HUES64 (cell line): ENCODE measurements around the gene TRIP13. TPM values are rescaled to one million over a fixed set of nuclear protein-coding genes. Genes with fewer than 3 reads are reported as not detected.
"Not testable (repeated sequence)": the region's sequence is repeated elsewhere in the genome, so short reads cannot be mapped to it uniquely, and the experiment has no call there.

Experiments used
- H3K27ac ChIP-seq: 2 replicates; pipeline ENCODE4 v1.7.0; 2013; ENCODE audit warnings: low read depth, low read length, inconsistent platforms
- H3K27me3 ChIP-seq: 2 replicates; pipeline ENCODE4 v1.6.1; 2013; ENCODE audit warnings: mild to moderate bottlenecking, low read length; ENCODE audit not compliant: insufficient read depth
- H3K36me3 ChIP-seq: 2 replicates; pipeline ENCODE4 v1.6.1; 2013; ENCODE audit warnings: mild to moderate bottlenecking, low read length; ENCODE audit not compliant: insufficient read depth
- H3K4me1 ChIP-seq: 2 replicates; pipeline ENCODE4 v1.6.1; 2013; ENCODE audit warnings: mild to moderate bottlenecking, low read length, moderate library complexity; ENCODE audit not compliant: insufficient read depth
- H3K4me3 ChIP-seq: 2 replicates; pipeline ENCODE4 v1.5.1; 2013; ENCODE audit warnings: mild to moderate bottlenecking, low read length, moderate library complexity
- H3K9ac ChIP-seq: 2 replicates; pipeline ENCODE4 v1.6.1; 2013; ENCODE audit warnings: mild to moderate bottlenecking, low read depth, low read length
- H3K9me3 ChIP-seq: 2 replicates; pipeline ENCODE4 v1.6.1; 2013; ENCODE audit warnings: low read depth, low read length; ENCODE audit not compliant: insufficient read depth
- WGBS: fragments of 150-250, 120-280 bp; methylation state at CpG from one replicate; pipeline ENCODE4 v1.1.7; 2013; ENCODE audit warnings: missing lambda C conversion rate; 5-methylcytosine and 5-hydroxymethylcytosine counted together
- polyA plus RNA-seq, 2 experiments: library from polyadenylated mRNA; stranded (reverse); fragments of 50-300 nt; gene quantifications; one replicate each; pipeline ENCODE4 v1.2.3, GENCODE V29; 2013

Gene TRIP13, protein sequence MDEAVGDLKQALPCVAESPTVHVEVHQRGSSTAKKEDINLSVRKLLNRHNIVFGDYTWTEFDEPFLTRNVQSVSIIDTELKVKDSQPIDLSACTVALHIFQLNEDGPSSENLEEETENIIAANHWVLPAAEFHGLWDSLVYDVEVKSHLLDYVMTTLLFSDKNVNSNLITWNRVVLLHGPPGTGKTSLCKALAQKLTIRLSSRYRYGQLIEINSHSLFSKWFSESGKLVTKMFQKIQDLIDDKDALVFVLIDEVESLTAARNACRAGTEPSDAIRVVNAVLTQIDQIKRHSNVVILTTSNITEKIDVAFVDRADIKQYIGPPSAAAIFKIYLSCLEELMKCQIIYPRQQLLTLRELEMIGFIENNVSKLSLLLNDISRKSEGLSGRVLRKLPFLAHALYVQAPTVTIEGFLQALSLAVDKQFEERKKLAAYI
- 40.2 TPM for polyA plus RNA-seq (2013, experiment 1 of 2)
- polyA plus RNA-seq (2013, experiment 2 of 2), result 35.9 TPM

GRCh38 chr5:892394-893136 lies at the start of gene TRIP13, which contains the start of gene BRD9:
TRIP13 (plus strand) TSS chr5:892884; CDS start chr5:892999, 115 bp downstream.
BRD9 (minus strand) TSS chr5:892801; CDS start chr5:892657, 144 bp downstream.
- H3K36me3 ChIP-seq, result peaks cover 74% of the 10 kb centered on the region
- under 1% methylated on average over 91 of the region's 91 CpGs for WGBS

GRCh38 chr5:843371-843770 lies 49.3 kb upstream of the TRIP13 start:
- 93% methylated on average over 14 of the region's 26 CpGs for WGBS
- not testable (repeated sequence) for H3K9me3 ChIP-seq, H3K9ac ChIP-seq

More at GRCh38 chr5:892394-893136, at the start of gene TRIP13, which contains the start of gene BRD9:
- H3K4me3 ChIP-seq, result peak within 1 kb of the TSS; percentile 84
- H3K4me1 ChIP-seq, result peaks cover 10% of the 10 kb centered on the region; the same call in 1 of the 2 replicates
- H3K9ac ChIP-seq, result peak within 1 kb of the TSS; percentile 97
- H3K27me3 ChIP-seq, result no peaks in the 10 kb centered on the region
- no peaks in the 10 kb centered on the region for H3K9me3 ChIP-seq
- peak within 1 kb of the TSS; percentile 92 for H3K27ac ChIP-seq

DNA sequence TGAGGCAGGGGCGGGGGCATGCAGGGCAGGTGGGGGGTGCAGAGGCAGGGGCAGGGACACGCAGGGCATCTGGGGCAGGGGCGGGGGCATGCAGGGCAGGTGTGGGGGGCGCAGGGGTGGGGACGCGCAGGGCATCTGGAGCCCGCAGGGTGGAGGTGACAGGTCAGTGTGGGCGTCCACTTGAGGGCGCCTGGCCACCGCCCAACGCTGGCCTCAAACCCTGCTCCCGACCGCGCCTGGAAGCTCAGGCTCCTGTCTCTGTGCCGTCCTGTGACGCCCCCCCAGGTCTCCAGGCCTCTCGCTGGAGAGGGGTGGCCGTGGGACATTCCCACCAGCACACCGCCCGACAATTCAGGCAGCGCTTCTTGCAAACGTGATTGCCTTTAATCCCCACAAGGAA lies 48.8 kb upstream of the TRIP13 start:
- not testable (repeated sequence) for H3K36me3 ChIP-seq, H3K9me3 ChIP-seq, H3K4me1 ChIP-seq, H3K27ac ChIP-seq, H3K4me3 ChIP-seq, H3K27me3 ChIP-seq, H3K9ac ChIP-seq
- 92% methylated on average over 22 of the region's 22 CpGs for WGBS

More at GRCh38 chr5:843371-843770, 49.3 kb upstream of the TRIP13 start:
- H3K27ac ChIP-seq, H3K27me3 ChIP-seq, H3K36me3 ChIP-seq, H3K4me3 ChIP-seq, H3K4me1 ChIP-seq: not testable (repeated sequence)

GRCh38 chr5:844426-844825 lies 48.3 kb upstream of the TRIP13 start:
- H3K4me1 ChIP-seq, H3K9ac ChIP-seq, H3K27me3 ChIP-seq, H3K27ac ChIP-seq, H3K36me3 ChIP-seq, H3K9me3 ChIP-seq, H3K4me3 ChIP-seq: not testable (repeated sequence)
- WGBS, result 97% methylated on average over 14 of the region's 16 CpGs

DNA sequence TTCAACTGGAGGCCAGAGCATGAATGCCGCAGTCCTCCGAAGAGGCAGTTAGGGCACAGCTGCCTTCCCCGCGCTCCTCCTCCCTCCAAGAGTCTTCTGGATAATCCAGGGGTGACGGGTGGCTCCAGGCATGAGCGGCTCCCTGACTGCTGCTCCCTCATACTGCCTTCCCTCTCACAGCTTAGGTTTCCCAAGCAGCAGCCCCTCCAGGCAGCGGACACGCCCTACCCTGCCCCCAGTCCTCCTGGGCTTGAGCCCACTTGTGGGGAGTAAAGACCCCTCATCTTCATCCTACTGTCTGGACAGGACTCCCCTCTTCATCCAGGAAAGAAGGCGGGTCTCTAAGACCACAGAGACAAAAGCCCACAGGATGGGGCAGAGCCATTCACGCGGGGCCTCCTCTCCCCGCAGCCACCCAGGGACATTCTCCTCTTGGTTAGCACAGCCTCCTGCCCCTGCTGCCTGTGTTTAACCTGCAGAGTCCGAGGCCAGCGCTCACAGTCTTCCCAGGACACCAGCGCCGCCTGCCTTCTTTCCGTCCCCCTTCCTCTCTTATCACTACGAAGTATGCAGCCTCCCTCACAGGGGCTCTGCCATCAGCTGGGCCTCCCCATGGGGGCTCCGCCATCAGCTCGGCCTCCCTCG lies 47.5 kb upstream of the TRIP13 start:
- H3K9ac ChIP-seq, H3K4me3 ChIP-seq, H3K36me3 ChIP-seq, H3K9me3 ChIP-seq, H3K4me1 ChIP-seq, H3K27ac ChIP-seq, H3K27me3 ChIP-seq: not testable (repeated sequence)
- WGBS, result 84% methylated on average over 12 of the region's 21 CpGs

- H3K4me3 ChIP-seq, H3K27me3 ChIP-seq, H3K9me3 ChIP-seq, H3K9ac ChIP-seq, H3K4me1 ChIP-seq, H3K36me3 ChIP-seq, H3K27ac ChIP-seq: not testable (repeated sequence)
- WGBS, result 93% methylated on average over 21 of the region's 35 CpGs
Observed at GRCh38 chr5:845676-846601, 46.7 kb upstream of the TRIP13 start.

DNA sequence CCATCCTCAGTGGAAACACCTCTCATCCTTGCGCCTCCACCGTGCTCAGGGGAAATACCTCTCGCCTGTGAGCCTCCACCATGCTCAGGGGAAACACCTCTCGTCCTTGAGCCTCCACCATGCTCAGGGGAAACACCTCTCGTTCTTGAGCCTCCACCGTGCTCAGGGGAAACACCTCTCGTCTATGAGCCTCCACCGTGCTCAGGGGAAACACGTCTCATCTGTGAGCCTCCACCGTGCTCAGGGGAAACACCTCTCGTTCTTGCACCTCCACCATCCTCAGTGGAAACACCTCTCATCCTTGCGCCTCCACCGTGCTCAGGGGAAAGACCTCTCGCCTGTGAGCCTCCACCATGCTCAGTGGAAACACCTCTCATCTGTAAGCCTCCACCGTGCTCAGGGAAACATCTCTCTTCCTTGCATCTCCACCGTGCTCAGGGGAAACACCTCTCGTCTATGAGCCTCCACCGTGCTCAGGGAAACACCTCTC lies 46.0 kb upstream of the TRIP13 start:
- WGBS, result 90% methylated on average over 18 of the region's 18 CpGs

GRCh38 chr5:847212-847611 lies 45.5 kb upstream of the TRIP13 start:
- H3K27me3 ChIP-seq, H3K4me1 ChIP-seq, H3K9me3 ChIP-seq, H3K9ac ChIP-seq, H3K4me3 ChIP-seq, H3K36me3 ChIP-seq, H3K27ac ChIP-seq: not testable (repeated sequence)
- 94% methylated on average over 3 of the region's 18 CpGs for WGBS

More for the DNA sequence above, 46.0 kb upstream of the TRIP13 start:
- H3K27ac ChIP-seq, H3K9me3 ChIP-seq, H3K4me1 ChIP-seq, H3K4me3 ChIP-seq, H3K36me3 ChIP-seq, H3K27me3 ChIP-seq, H3K9ac ChIP-seq: not testable (repeated sequence)

DNA sequence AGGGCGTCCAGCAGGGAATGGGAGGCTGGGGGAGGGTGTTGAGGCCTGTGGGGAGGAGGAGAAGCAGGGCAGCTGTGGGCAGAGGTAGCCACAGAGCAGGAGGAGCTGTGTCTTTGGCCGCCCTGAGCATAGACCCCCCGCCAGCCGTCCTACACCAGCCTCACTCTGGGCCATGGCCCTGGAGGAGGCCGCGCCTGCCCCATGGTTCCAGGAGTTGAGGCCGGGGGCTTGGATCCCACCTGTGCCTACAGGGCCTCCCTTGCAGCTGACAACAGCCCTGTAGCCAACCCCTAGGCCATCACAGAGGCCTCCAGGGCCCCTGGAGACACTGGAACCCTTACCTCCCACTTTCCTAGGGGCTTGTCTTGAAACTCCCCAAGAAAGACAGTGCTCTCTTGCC lies 44.9 kb upstream of the TRIP13 start:
- H3K9ac ChIP-seq, H3K27ac ChIP-seq, H3K27me3 ChIP-seq, H3K9me3 ChIP-seq, H3K4me3 ChIP-seq, H3K4me1 ChIP-seq, H3K36me3 ChIP-seq: not testable (repeated sequence)
- WGBS, result 97% methylated on average over 6 of the region's 7 CpGs

DNA sequence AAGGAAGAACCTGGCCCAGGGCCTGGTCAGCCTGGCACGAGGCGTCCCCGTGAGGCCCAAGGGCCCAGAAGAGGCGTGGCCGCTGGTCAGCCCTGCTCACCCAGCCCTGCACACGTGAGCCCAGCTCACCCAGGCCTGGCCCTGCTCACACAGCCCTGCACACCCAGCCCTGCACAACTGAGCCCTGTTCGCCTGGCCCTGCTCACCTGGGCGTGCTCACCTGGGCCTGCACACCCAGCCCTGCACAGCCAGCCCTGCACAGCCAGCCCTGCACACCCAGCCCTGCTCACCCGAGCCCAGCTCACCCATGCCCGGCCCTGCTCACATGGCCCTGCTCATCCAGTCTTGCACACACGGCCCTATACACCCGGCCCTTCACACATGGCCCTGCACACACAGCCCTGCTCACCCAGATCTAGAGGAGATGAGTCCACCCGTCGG lies 44.0 kb upstream of the TRIP13 start:
- Histone ChIP-seq H3K9me3 (no peaks in the 10 kb centered on the region), H3K36me3 (no peaks in the 10 kb centered on the region), H3K27me3 (no peaks in the 10 kb centered on the region), H3K4me3 (no peak overlapping the region), H3K9ac (no peak overlapping the region), H3K27ac (no peak overlapping the region), H3K4me1 (no peaks in the 10 kb centered on the region)
- 94% methylated on average over 14 of the region's 14 CpGs for WGBS
